ENCODE results near the gene GLRB. TPM values are rescaled to one million over a fixed set of nuclear protein-coding genes. Genes with fewer than 3 reads are reported as not detected.
"Not testable (repeated sequence)": the region's sequence is repeated elsewhere in the genome, so short reads cannot be mapped to it uniquely, and the experiment has no call there.

GLRB gene
- total RNA-seq, 1 donor from 2014 or later: not detected

GRCh38 chr4:157141976-157142375 is 66.0 kb downstream of the GLRB start:
- no peak for ATAC-seq

- ATAC-seq: no peak
Observed at GRCh38 chr4:157143369-157143768, 67.4 kb downstream of the GLRB start.

- no peak for ATAC-seq
Observed at GRCh38 chr4:157151711-157152110, 75.8 kb downstream of the GLRB start.

- ATAC-seq: no peak
Observed at GRCh38 chr4:157165935-157166610, 90.1 kb downstream of the GLRB start.

GRCh38 chr4:157170321-157170720 is 94.4 kb downstream of the GLRB start:
- ATAC-seq: no peak

GRCh38 chr4:157172011-157172410 is 96.1 kb downstream of the GLRB start:
- ATAC-seq: no peak

- not testable (repeated sequence) for ATAC-seq
Observed at GRCh38 chr4:157180268-157180667, 104.3 kb downstream of the GLRB start.

- ATAC-seq: no peak
Observed at GRCh38 chr4:157184300-157184699, 108.3 kb downstream of the GLRB start.

GRCh38 chr4:157185363-157185762 is 109.4 kb downstream of the GLRB start:
- no peak for ATAC-seq

GRCh38 chr4:157195374-157195773 is 119.4 kb downstream of the GLRB start:
- ATAC-seq: no peak

- no peak for ATAC-seq
Observed at GRCh38 chr4:157196046-157196445, 120.1 kb downstream of the GLRB start.

GRCh38 chr4:157204634-157205244 is 128.8 kb downstream of the GLRB start:
- no peak for ATAC-seq

- no peak for ATAC-seq
Observed at GRCh38 chr4:157217708-157218107, 141.8 kb downstream of the GLRB start.

- no peak for ATAC-seq
Observed at GRCh38 chr4:157219711-157220370, 143.9 kb downstream of the GLRB start.

- peak; percentile 45 for ATAC-seq
Observed at GRCh38 chr4:157220371-157220881, 144.5 kb downstream of the GLRB start, which contains the start of gene GRIA2. TSS of gene GRIA2 (plus strand) at chr4:157220728. CDS start at chr4:157221043, 315 bp downstream.

GRCh38 chr4:157221426-157221894 is 145.5 kb downstream of the GLRB start:
- ATAC-seq: no peak

Other genes with a start within 250 kb of the GLRB start
- gene PDGFC, start 104.4 kb upstream of the GLRB start, total RNA-seq: 4.4 TPM
- not detected for gene GRIA2, start 144.6 kb downstream of the GLRB start, total RNA-seq